ENCODE measurements around the gene RHEB.

DNA sequence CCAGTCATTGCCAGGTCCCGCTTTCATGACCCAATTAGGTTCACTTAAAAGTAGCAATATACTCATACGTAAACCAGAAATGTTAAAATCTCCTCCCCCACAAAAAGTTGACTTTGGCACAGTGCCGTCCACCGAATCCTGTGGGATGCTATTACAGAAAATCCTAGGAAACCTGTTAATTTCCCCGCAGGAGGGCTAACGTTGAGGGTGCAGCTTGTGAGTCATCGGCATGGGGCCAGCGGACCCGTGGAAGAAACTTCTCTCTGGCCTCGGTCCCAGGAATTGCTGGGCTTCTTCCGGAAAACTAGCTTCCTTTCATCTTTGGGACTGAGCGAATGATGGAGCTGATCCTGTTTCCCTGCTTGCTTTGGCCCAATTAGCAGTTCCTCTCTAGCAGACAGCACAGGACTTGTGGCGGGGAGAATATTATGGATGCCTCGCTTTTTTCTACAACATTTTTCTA lies 93.2 kb downstream of the RHEB start:
- TF ChIP-seq, protein P1, sequence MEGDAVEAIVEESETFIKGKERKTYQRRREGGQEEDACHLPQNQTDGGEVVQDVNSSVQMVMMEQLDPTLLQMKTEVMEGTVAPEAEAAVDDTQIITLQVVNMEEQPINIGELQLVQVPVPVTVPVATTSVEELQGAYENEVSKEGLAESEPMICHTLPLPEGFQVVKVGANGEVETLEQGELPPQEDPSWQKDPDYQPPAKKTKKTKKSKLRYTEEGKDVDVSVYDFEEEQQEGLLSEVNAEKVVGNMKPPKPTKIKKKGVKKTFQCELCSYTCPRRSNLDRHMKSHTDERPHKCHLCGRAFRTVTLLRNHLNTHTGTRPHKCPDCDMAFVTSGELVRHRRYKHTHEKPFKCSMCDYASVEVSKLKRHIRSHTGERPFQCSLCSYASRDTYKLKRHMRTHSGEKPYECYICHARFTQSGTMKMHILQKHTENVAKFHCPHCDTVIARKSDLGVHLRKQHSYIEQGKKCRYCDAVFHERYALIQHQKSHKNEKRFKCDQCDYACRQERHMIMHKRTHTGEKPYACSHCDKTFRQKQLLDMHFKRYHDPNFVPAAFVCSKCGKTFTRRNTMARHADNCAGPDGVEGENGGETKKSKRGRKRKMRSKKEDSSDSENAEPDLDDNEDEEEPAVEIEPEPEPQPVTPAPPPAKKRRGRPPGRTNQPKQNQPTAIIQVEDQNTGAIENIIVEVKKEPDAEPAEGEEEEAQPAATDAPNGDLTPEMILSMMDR (conservative IDR thresholded peaks at IDR 0.05; ENCODE audit: low read depth in 2 of 2): no peak
- TF ChIP-seq EZH2phosphoT487 (IDR thresholded peaks at IDR 0.05; ENCODE audit: unreplicated experiment): no peak
- no peak for TF ChIP-seq EZH2 (IDR thresholded peaks at IDR 0.05; ENCODE audit: low read depth, unreplicated experiment)
- TF ChIP-seq, protein P2, sequence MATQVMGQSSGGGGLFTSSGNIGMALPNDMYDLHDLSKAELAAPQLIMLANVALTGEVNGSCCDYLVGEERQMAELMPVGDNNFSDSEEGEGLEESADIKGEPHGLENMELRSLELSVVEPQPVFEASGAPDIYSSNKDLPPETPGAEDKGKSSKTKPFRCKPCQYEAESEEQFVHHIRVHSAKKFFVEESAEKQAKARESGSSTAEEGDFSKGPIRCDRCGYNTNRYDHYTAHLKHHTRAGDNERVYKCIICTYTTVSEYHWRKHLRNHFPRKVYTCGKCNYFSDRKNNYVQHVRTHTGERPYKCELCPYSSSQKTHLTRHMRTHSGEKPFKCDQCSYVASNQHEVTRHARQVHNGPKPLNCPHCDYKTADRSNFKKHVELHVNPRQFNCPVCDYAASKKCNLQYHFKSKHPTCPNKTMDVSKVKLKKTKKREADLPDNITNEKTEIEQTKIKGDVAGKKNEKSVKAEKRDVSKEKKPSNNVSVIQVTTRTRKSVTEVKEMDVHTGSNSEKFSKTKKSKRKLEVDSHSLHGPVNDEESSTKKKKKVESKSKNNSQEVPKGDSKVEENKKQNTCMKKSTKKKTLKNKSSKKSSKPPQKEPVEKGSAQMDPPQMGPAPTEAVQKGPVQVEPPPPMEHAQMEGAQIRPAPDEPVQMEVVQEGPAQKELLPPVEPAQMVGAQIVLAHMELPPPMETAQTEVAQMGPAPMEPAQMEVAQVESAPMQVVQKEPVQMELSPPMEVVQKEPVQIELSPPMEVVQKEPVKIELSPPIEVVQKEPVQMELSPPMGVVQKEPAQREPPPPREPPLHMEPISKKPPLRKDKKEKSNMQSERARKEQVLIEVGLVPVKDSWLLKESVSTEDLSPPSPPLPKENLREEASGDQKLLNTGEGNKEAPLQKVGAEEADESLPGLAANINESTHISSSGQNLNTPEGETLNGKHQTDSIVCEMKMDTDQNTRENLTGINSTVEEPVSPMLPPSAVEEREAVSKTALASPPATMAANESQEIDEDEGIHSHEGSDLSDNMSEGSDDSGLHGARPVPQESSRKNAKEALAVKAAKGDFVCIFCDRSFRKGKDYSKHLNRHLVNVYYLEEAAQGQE (IDR thresholded peaks at IDR 0.05; ENCODE audit: unreplicated experiment): no peak
- TF ChIP-seq CREB1 (CRISPR knock-in tag; IDR thresholded peaks at IDR 0.05; ENCODE audit: low read depth): no peak
- TF ChIP-seq POLR2AphosphoS5 (IDR thresholded peaks at IDR 0.05; ENCODE audit: low read depth): no peak
- no peak for TF ChIP-seq ZNF114 (CRISPR knock-in tag; IDR thresholded peaks at IDR 0.05)
- TF ChIP-seq JUNB (IDR thresholded peaks at IDR 0.05; ENCODE audit: unreplicated experiment): no peak
- TF ChIP-seq, protein P3, sequence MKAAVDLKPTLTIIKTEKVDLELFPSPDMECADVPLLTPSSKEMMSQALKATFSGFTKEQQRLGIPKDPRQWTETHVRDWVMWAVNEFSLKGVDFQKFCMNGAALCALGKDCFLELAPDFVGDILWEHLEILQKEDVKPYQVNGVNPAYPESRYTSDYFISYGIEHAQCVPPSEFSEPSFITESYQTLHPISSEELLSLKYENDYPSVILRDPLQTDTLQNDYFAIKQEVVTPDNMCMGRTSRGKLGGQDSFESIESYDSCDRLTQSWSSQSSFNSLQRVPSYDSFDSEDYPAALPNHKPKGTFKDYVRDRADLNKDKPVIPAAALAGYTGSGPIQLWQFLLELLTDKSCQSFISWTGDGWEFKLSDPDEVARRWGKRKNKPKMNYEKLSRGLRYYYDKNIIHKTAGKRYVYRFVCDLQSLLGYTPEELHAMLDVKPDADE (IDR thresholded peaks at IDR 0.05): no peak
- TF ChIP-seq STAT1 (IDR thresholded peaks at IDR 0.05; ENCODE audit: unreplicated experiment): no peak
- no peak for TF ChIP-seq ZNF331 (CRISPR knock-in tag; IDR thresholded peaks at IDR 0.05; ENCODE audit: low read depth)

All from GM23338 (cell line).